ENCODE results near the gene MAPK4. TPM values are rescaled to one million over a fixed set of nuclear protein-coding genes. Genes with fewer than 3 reads are reported as not detected.
"Not testable (repeated sequence)": the region's sequence is repeated elsewhere in the genome, so short reads cannot be mapped to it uniquely, and the experiment has no call there.

MAPK4 gene
- total RNA-seq, 1 donor, result not detected

DNA sequence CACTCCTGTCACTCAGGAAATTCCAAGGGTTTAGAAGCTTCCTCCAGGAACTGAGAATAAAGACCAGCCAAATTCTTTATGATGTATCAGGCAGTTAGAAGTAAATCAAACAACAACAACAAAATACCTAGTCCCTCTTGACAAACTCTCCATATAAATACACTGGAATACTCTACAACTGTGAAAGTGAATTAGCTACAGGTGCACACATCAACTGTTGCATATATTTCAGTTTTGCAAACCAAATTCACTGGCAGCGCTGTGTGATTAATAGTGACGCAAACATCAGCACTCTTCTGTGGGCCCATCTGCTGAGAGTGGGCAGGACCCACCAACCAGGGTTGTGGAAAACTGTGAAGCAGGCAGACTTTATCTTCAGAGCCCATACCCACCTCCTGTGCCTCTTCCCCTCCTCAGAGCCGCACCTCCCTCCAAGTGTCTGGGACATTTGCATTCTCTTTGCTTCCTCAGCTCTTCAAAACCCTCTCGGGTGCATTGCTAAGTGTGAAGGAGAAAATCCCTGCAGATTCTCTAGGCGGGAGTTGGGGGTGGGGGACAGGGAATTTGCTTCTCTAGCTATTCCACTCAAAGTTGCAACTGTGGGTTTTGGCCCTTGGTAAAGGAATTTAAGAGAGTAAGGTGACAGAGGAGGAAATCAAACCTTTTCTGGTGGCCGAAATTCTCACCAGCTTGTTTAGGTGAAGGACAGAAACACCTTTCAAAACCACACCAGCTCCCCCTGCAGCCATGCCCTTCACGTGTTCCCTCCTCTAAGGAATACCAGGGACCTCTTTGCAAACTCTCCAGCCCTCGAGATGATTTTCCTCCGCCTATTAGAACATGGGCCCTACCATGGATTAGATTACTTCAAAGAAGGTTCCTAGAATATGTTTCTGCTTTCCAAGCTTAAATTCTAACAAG is 140.6 kb downstream of the MAPK4 start:
- Histone ChIP-seq H3K4me3 (ENCODE audit: insufficient read depth, low read length) (no peak overlapping the region), H3K36me3 (ENCODE audit: insufficient read depth, low read length) (no peaks in the 10 kb centered on the region), H3K27me3 (ENCODE audit: insufficient read depth, low read length) (no peaks in the 10 kb centered on the region), H4K20me1 (ENCODE audit: insufficient read depth, low read length) (no peaks in the 10 kb centered on the region), H3K4me1 (ENCODE audit: insufficient read depth, low read length) (no peaks in the 10 kb centered on the region), H3K9me3 (ENCODE audit: low read depth, low read length) (no peaks in the 10 kb centered on the region), H2AFZ (ENCODE audit: low read length) (no peak overlapping the region), H3K79me2 (ENCODE audit: insufficient read depth, low read length) (no peaks in the 10 kb centered on the region), H3K4me2 (ENCODE audit: insufficient read depth, low read length) (no peak overlapping the region), H3K27ac (ENCODE audit: low read depth, low read length) (no peak overlapping the region)
- TF ChIP-seq, protein P1, sequence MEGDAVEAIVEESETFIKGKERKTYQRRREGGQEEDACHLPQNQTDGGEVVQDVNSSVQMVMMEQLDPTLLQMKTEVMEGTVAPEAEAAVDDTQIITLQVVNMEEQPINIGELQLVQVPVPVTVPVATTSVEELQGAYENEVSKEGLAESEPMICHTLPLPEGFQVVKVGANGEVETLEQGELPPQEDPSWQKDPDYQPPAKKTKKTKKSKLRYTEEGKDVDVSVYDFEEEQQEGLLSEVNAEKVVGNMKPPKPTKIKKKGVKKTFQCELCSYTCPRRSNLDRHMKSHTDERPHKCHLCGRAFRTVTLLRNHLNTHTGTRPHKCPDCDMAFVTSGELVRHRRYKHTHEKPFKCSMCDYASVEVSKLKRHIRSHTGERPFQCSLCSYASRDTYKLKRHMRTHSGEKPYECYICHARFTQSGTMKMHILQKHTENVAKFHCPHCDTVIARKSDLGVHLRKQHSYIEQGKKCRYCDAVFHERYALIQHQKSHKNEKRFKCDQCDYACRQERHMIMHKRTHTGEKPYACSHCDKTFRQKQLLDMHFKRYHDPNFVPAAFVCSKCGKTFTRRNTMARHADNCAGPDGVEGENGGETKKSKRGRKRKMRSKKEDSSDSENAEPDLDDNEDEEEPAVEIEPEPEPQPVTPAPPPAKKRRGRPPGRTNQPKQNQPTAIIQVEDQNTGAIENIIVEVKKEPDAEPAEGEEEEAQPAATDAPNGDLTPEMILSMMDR (IDR thresholded peaks at IDR 0.05; ENCODE audit: extremely low read depth, low read depth, low read length), result no peak
- DNase-seq (ENCODE audit: insufficient read length, low spot score, missing footprints), result no peak

DNA sequence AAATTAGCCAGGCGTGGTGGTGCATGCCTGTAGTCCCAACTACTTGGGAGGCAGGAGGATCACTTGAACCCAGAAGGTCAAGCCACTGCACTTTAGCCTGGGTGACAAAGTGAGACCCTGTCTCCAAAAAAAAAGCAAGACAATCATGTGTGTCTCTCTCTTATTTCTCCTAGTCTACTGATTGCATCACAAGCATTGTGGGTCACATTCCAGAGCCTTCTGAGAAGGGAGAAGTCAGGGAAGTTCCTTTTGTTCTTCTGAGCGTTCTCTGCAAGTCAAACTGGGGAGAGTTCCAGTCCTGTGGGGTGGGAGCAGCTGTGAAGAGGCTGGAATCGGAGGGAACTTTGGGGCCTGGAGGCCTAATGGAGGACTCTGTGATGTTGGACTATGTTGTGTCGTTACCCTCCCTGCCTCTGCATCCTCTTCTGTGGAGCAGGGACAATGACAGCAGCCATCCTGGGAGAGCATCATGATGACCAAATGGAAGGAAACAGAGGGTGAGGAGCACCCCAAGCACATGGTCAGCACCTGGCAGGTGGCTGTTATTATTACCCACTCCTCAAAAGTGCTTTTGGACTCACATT is 144.6 kb downstream of the MAPK4 start:
- Histone ChIP-seq H4K20me1 (ENCODE audit: insufficient read depth, low read length) (no peaks in the 10 kb centered on the region), H2AFZ (ENCODE audit: low read length) (no peak overlapping the region), H3K4me2 (ENCODE audit: insufficient read depth, low read length) (no peak overlapping the region), H3K36me3 (ENCODE audit: insufficient read depth, low read length) (no peaks in the 10 kb centered on the region), H3K9me3 (ENCODE audit: low read depth, low read length) (no peaks in the 10 kb centered on the region), H3K79me2 (ENCODE audit: insufficient read depth, low read length) (no peaks in the 10 kb centered on the region), H3K4me1 (ENCODE audit: insufficient read depth, low read length) (no peaks in the 10 kb centered on the region), H3K27me3 (ENCODE audit: insufficient read depth, low read length) (no peaks in the 10 kb centered on the region), H3K27ac (ENCODE audit: low read depth, low read length) (no peak overlapping the region), H3K4me3 (ENCODE audit: insufficient read depth, low read length) (no peak overlapping the region)
- TF ChIP-seq, protein P1 (IDR thresholded peaks at IDR 0.05; ENCODE audit: extremely low read depth, low read depth, low read length), result no peak
- DNase-seq (ENCODE audit: insufficient read length, low spot score, missing footprints), result peak; percentile 13

DNA sequence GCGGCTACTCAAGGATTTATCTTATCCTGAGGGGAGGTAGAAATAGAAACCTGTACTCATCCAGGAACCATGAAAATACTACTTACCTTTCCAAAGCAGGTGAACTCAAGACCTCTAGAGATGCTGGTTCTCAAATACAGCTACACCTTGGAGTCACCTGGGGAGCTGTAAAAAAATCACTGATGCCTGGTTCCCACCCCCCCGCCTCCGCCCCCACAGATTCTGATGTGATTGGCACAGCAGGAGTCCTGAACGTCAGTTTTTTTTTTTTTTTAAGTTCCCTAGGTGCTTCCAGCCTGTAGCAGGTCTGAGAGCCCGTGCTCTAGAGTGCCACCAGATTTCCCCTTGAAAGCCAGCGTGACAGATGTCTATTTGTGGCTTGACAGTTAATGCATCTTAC is 146.3 kb downstream of the MAPK4 start:
- Histone ChIP-seq H3K4me3 (ENCODE audit: insufficient read depth, low read length) (no peak overlapping the region), H3K27me3 (ENCODE audit: insufficient read depth, low read length) (no peaks in the 10 kb centered on the region), H3K4me2 (ENCODE audit: insufficient read depth, low read length) (no peak overlapping the region), H3K9me3 (ENCODE audit: low read depth, low read length) (no peaks in the 10 kb centered on the region), H3K36me3 (ENCODE audit: insufficient read depth, low read length) (no peaks in the 10 kb centered on the region), H3K4me1 (ENCODE audit: insufficient read depth, low read length) (no peaks in the 10 kb centered on the region), H3K79me2 (ENCODE audit: insufficient read depth, low read length) (no peaks in the 10 kb centered on the region), H4K20me1 (ENCODE audit: insufficient read depth, low read length) (no peaks in the 10 kb centered on the region), H3K27ac (ENCODE audit: low read depth, low read length) (no peak overlapping the region), H2AFZ (ENCODE audit: low read length) (no peak overlapping the region)
- DNase-seq (ENCODE audit: insufficient read length, low spot score, missing footprints), result no peak
- TF ChIP-seq, protein P1 (IDR thresholded peaks at IDR 0.05; ENCODE audit: extremely low read depth, low read depth, low read length), result no peak

DNA sequence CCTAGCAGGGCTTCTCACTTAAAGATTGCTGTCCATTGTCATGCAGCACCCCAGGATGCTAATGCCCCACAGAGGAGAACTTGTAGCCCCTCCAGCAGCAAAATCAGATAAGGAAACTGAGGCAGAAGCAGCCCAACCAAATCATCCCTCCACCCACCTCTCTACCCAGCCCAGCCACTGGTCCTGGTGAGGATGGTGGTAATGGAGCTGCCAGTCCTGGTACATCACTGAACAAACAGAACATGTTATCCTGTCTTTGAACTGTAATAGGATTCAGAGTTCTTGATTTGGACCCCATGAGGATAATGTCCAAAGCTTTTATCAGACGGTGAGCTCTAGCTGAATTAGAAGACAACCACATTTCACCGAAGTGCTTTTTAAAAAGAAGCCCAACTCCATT is 146.8 kb downstream of the MAPK4 start:
- Histone ChIP-seq H3K27me3 (ENCODE audit: insufficient read depth, low read length) (no peaks in the 10 kb centered on the region), H3K36me3 (ENCODE audit: insufficient read depth, low read length) (no peaks in the 10 kb centered on the region), H3K9me3 (ENCODE audit: low read depth, low read length) (no peaks in the 10 kb centered on the region), H3K4me3 (ENCODE audit: insufficient read depth, low read length) (no peak overlapping the region), H2AFZ (ENCODE audit: low read length) (no peak overlapping the region), H3K4me1 (ENCODE audit: insufficient read depth, low read length) (no peaks in the 10 kb centered on the region), H3K79me2 (ENCODE audit: insufficient read depth, low read length) (no peaks in the 10 kb centered on the region), H3K4me2 (ENCODE audit: insufficient read depth, low read length) (no peak overlapping the region), H4K20me1 (ENCODE audit: insufficient read depth, low read length) (no peaks in the 10 kb centered on the region), H3K27ac (ENCODE audit: low read depth, low read length) (no peak overlapping the region)
- TF ChIP-seq, protein P1 (IDR thresholded peaks at IDR 0.05; ENCODE audit: extremely low read depth, low read depth, low read length), result no peak
- DNase-seq (ENCODE audit: insufficient read length, low spot score, missing footprints), result no peak

DNA sequence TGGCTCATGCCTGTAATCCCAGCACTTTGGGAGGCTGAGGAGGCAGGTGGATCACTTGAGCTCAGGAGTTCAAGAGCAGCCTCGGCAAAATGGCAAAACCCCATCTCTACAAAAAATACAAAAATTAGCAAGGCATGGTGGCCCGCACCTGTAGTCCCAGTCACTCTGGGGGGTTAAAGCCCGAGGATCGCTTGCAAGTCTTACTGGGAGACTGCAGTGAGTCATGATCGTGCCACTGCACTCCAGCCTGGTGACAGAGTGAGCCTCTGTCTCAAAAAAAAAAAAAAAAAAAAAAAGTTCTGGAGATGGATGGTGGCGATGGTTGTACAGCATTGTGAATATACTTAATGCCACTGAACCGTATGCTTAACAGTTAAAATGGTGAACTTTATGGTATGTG is 147.4 kb downstream of the MAPK4 start:
- H3K27me3 ChIP-seq (ENCODE audit: insufficient read depth, low read length); H3K4me2 ChIP-seq (ENCODE audit: insufficient read depth, low read length); H3K27ac ChIP-seq (ENCODE audit: low read depth, low read length); DNase-seq (ENCODE audit: insufficient read length, low spot score, missing footprints); H3K4me1 ChIP-seq (ENCODE audit: insufficient read depth, low read length); H3K36me3 ChIP-seq (ENCODE audit: insufficient read depth, low read length); H3K9me3 ChIP-seq (ENCODE audit: low read depth, low read length); H3K79me2 ChIP-seq (ENCODE audit: insufficient read depth, low read length); H4K20me1 ChIP-seq (ENCODE audit: insufficient read depth, low read length); H2AFZ ChIP-seq (ENCODE audit: low read length); H3K4me3 ChIP-seq (ENCODE audit: insufficient read depth, low read length): not testable (repeated sequence)

Data from osteoblast (primary cell).